Adrenal gland (tissue), 5 donors: ENCODE measurements around the gene TMA7B.

Experiments used
- POLR2A ChIP-seq, 2 donors: fragments of 450-650 bp; IDR thresholded peaks; one replicate each; pipeline ENCODE4 v1.6.1; 2017; ENCODE audit warnings: antibody characterized with exemption in 2 of 2, mild to moderate bottlenecking in 2 of 2, moderate library complexity in 1 of 2
- TF ChIP-seq, protein P1 (sequence below), 6 experiments: fragments of 450-650 bp in 4 of 6; fragments of 200-600 bp in 2 of 6; sonication (generic) in 1 of 6; IDR thresholded peaks; 1 replicate in 5 of 6; 2 replicates in 1 of 6; pipeline versions ENCODE4 v1.5.1 to v1.8.0; 2016 to 2021; ENCODE audit warnings: antibody characterized with exemption in 6 of 6, mild to moderate bottlenecking in 2 of 6, moderate library complexity in 1 of 6
- donor health status: DM: no; HTN: no; CAD: no.

DNA sequence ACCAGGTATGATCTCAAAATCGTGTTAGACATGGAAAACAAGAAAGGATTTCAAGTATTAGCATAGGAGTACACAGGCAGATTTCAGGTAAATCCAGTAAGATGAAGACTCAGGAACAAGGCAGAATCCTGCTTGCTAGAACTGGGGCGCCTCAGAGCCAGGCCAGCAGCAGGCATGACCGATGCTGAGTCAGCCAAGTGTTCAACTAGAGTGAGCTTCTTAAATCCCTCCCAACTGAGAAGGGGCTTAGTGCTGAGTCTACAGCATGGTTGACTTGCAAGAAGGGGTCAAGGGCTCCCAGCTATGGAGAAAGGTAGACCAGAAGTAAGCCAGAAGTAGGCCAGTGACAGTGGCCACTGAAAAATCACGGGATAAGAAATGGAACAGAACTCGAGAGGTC is 46.9 kb upstream of the TMA7B start:
- TF ChIP-seq, protein P1, sequence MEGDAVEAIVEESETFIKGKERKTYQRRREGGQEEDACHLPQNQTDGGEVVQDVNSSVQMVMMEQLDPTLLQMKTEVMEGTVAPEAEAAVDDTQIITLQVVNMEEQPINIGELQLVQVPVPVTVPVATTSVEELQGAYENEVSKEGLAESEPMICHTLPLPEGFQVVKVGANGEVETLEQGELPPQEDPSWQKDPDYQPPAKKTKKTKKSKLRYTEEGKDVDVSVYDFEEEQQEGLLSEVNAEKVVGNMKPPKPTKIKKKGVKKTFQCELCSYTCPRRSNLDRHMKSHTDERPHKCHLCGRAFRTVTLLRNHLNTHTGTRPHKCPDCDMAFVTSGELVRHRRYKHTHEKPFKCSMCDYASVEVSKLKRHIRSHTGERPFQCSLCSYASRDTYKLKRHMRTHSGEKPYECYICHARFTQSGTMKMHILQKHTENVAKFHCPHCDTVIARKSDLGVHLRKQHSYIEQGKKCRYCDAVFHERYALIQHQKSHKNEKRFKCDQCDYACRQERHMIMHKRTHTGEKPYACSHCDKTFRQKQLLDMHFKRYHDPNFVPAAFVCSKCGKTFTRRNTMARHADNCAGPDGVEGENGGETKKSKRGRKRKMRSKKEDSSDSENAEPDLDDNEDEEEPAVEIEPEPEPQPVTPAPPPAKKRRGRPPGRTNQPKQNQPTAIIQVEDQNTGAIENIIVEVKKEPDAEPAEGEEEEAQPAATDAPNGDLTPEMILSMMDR (IDR thresholded peaks at IDR 0.05): no peak
- no peak for TF ChIP-seq POLR2A (IDR thresholded peaks at IDR 0.05)
